ENCODE results near the gene MLLT3. TPM values are rescaled to one million over a fixed set of nuclear protein-coding genes. Genes with fewer than 3 reads are reported as not detected.
"Not testable (repeated sequence)": the region's sequence is repeated elsewhere in the genome, so short reads cannot be mapped to it uniquely, and the experiment has no call there.

MLLT3 gene
- total RNA-seq, 1 donor from 2014 or later: 40.0 TPM

- no peak for DNase-seq (ENCODE audit: low read depth)
Observed at GRCh38 chr9:20597862-20598261, 24.4 kb downstream of the MLLT3 start.

- DNase-seq (ENCODE audit: low read depth): no peak
Observed at GRCh38 chr9:20594608-20595007, 27.7 kb downstream of the MLLT3 start.

DNA sequence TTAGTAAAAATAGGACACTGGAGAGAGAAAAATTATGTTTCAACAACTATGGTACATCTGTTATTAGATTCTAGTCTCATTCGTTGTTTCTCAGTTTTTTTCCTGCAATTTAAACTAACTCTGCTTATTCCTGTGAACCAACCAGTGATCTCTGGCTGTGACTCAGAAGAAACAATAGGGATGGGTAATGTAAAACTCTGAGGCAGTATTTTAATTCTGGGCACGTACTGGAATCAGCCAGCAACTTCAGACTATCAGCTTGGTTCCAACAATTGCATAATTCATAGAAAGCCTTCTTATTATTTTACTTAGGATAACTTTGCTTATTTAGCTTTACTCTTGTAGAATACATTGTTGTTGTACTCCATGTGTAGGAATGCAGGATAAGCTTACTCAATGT is 28.8 kb downstream of the MLLT3 start:
- peak; percentile 88 for DNase-seq (ENCODE audit: low read depth)

GRCh38 chr9:20593105-20593504 is 29.2 kb downstream of the MLLT3 start:
- DNase-seq (ENCODE audit: low read depth): no peak

DNA sequence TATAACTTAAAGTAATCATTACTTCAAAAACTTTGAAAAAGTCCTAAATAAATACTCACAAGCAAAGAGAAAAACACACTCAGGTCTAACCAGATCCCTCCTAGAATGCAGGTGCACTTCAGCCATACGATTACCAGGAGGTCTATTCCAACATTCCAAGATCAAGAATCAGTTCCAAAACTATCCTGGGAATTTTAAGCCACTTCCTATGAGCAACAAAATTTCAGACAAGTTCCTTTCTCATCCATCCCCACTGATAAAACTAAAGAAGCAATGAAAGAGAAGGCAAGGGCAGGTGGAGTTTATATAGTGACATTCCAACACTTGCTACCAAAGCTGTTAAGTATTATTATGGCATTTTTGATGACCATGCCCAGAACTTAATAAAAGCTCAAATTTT is 29.6 kb downstream of the MLLT3 start:
- peak; percentile 76 for DNase-seq (ENCODE audit: low read depth)

- no peak for DNase-seq (ENCODE audit: low read depth)
Observed at GRCh38 chr9:20591223-20591622, 31.1 kb downstream of the MLLT3 start.

GRCh38 chr9:20584968-20585643 is 37.2 kb downstream of the MLLT3 start:
- no peak for DNase-seq (ENCODE audit: low read depth)

- DNase-seq (ENCODE audit: low read depth): not testable (repeated sequence)
Observed at GRCh38 chr9:20583088-20583487, 39.2 kb downstream of the MLLT3 start.

DNA sequence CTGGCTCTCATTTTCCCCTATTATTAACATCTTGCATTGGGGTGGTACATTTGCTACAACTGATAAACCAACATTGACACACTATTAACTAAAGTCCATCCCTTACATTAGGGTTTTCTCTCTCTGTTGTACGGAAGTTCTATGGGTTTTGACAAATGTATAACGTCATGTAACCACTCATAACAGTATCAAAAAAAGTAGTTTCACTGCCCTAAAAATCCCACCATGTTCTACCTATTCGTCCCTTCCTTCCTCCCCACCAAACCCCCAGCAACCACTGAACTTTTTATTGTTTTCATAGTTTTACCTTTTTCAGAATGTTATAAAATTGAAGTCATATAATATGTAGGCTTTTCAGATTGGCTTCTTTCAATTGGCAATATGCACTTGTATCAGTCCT is 40.1 kb downstream of the MLLT3 start:
- no peak for DNase-seq (ENCODE audit: low read depth)

GRCh38 chr9:20580673-20581072 is 41.6 kb downstream of the MLLT3 start:
- no peak for DNase-seq (ENCODE audit: low read depth)

DNA sequence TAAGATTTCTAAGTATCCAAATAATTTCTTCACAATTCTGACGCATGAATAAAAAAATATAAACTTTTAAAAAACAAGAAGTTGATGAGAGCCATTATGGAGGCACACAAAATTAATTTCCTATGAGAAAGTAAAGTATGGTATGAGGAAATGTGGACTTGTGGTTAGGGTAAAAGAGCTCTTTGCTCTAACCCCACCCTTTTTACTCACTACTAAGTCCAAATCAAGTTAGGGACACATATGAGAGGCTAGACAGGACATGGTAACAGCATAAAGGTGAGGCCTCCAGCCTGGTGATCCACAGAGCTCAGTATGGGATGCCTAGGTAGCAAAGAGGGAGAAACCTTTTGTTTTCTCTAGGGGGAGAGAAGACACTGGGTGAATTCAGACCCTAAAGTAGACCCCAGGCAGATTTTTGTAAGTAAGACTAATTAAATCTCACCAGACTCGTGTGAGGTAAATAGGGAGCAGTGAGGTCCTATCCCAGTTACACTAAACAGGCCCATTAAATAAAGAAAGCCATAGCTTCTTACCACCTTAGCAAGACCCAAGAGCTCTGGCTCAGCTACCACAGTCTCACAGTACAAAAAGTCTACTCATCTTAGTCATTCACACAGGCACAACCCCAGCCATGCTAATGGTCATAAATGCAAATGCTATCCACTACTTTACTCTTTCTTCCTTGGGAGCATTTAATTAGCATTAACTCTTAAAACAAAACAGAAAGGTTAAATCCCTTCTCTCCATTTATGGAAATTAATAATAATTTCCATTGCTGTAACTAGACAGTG is 42.6 kb downstream of the MLLT3 start:
- peak; percentile 47 for DNase-seq (ENCODE audit: low read depth)

- no peak for DNase-seq (ENCODE audit: low read depth)
Observed at GRCh38 chr9:20573023-20573422, 49.3 kb downstream of the MLLT3 start.

DNA sequence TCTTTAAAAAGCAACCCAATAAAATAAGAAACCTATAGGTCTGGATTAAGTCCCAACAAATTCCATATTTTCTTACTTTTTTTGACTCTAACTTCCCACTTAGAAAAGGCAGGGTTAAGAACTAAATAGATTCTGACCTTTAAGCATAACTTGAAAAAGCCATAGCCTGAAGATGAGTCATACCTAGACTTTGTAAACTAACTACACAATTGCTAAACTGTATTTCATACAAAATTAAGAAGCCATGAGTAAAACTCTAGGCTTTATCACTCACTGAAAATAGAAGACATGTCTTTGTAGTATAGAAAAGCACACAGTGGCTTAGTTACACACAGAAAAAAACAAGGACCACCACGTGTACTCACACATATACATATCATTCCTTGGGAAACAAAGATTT is 51.5 kb downstream of the MLLT3 start:
- peak; percentile 90 for DNase-seq (ENCODE audit: low read depth)

- DNase-seq (ENCODE audit: low read depth): peak; percentile 58
Observed at GRCh38 chr9:20570087-20570486, 52.2 kb downstream of the MLLT3 start.

- no peak for DNase-seq (ENCODE audit: low read depth)
Observed at GRCh38 chr9:20569525-20569924, 52.8 kb downstream of the MLLT3 start.

- no peak for DNase-seq (ENCODE audit: low read depth)
Observed at GRCh38 chr9:20568400-20568799, 53.9 kb downstream of the MLLT3 start.

- DNase-seq (ENCODE audit: low read depth): no peak
Observed at GRCh38 chr9:20566401-20566800, 55.9 kb downstream of the MLLT3 start.

DNA sequence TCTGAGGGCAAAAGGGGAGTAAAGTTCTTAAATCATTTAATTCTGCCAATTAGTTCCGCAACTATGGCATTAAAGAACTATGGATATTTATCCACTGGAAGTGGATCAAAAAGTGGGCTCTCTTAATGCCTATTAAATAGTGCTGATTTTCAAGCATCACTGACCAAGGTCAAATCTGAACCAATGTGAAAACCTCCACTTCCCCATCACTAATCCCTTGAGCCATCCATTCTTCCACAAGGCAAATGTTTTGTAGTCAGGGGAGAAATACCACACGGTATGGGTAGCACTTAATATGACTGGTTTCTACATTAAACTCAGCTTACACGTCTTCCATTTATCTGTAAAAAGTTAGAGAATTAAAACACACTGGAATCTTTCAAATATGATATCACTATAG is 57.6 kb downstream of the MLLT3 start:
- no peak for DNase-seq (ENCODE audit: low read depth)

GRCh38 chr9:20563917-20564316 is 58.4 kb downstream of the MLLT3 start:
- no peak for DNase-seq (ENCODE audit: low read depth)

- no peak for DNase-seq (ENCODE audit: low read depth)
Observed at GRCh38 chr9:20562051-20562450, 60.2 kb downstream of the MLLT3 start.

DNA sequence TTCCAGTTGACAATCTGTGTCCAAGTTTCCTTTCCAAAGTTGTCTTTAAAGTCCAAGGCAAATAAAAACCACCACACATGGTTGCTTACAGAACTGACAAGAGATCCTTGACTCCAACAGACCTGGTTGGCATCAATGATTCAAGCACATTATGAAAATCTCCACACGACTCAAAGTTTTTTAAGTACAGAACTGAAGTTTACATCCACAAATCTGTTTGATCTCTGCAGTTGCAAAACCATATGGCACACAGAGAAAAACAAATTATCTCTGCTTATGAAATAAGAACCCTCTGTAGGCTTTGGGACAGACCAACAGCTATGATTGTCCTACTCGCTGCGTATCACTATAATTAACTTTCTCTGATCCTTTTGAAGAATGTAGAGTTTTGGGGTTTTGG is 60.8 kb downstream of the MLLT3 start:
- DNase-seq (ENCODE audit: low read depth): no peak

DNA sequence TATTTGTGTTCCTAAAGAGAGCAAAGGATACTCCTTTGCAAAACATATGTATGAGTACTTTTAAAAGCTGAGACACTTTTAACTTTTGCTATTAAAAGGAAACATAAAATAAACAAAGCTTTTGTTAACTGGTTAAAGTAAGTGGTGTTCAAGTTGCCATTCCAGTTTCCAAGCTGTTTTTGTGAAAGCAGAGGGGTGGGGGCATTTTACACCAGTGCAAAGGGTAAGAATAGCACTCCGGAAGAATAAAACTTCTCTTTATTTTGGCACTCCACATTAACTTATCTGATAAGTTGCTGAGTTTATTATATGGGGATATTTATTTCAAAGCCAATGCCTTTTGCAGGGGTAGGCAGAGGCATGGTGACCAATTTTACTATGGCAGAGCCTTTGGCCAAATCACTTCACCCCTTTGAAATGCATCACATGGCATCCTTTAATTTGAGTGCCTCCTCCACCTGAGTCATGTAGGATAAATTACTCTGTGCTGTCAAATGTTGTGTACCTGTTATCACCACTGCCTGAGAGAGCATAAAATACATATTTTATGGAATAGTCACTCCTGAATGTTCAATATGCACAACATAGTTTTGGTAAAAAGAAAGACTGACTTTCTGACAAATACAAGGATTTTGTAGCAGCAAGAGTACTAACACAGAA is 62.9 kb downstream of the MLLT3 start:
- DNase-seq (ENCODE audit: low read depth): no peak

GRCh38 chr9:20558566-20559016 is 63.7 kb downstream of the MLLT3 start:
- peak; percentile 95 for DNase-seq (ENCODE audit: low read depth)
